Natural killer cell (primary cell): Measurements from ENCODE around the gene CIAO2B. TPM values are rescaled to one million over a fixed set of nuclear protein-coding genes. Genes with fewer than 3 reads are reported as not detected.

Experiments used
- ATAC-seq, 3 donors: fragments of 150-1000 bp in 2 of 3; fragments of 200-7000 bp in 1 of 3; cut with Tn5 transposase; 1 replicate in 1 of 3; 2 replicates in 2 of 3; pipeline ENCODE4 v1.10.0; 2021; ENCODE audit warnings: mild to moderate bottlenecking in 2 of 3, moderate library complexity in 2 of 3
- DNase-seq, 2 donors: peaks; one replicate each; pipeline versions ENCODE4 v3.0.0 to v3.0.0-alpha.2; 2013 to 2021; ENCODE audit warnings: mixed read lengths in 1 of 2
- H3K27ac ChIP-seq: one replicate; pipeline ENCODE4 v1.5.1; 2013; ENCODE audit warnings: mild to moderate bottlenecking, low read length
- H3K27me3 ChIP-seq: one replicate; pipeline ENCODE4 v1.6.1; 2013; ENCODE audit warnings: low read length; ENCODE audit not compliant: control insufficient read depth, insufficient read depth
- H3K36me3 ChIP-seq: one replicate; pipeline ENCODE4 v1.6.1; 2013; ENCODE audit warnings: low read length; ENCODE audit not compliant: control insufficient read depth, insufficient read depth
- H3K4me1 ChIP-seq: one replicate; pipeline ENCODE4 v1.6.1; 2013; ENCODE audit warnings: low read length; ENCODE audit not compliant: control insufficient read depth, insufficient read depth
- H3K4me3 ChIP-seq: one replicate; pipeline ENCODE4 v1.5.1; 2013; ENCODE audit warnings: low read length
- H3K9me3 ChIP-seq: one replicate; pipeline ENCODE4 v1.6.1; 2013; ENCODE audit warnings: low read length; ENCODE audit not compliant: control insufficient read depth, insufficient read depth
- H3K27ac Mint-ChIP-seq, 2 donors: one replicate each; pipeline ENCODE4 v1.8.0; 2022; ENCODE audit warnings: mild to moderate bottlenecking in 2 of 2, mixed read lengths in 2 of 2, moderate library complexity in 1 of 2
- H3K27me3 Mint-ChIP-seq, 2 donors: one replicate each; pipeline ENCODE4 v1.8.0; 2022; ENCODE audit warnings: low read depth in 2 of 2, mixed read lengths in 2 of 2
- H3K36me3 Mint-ChIP-seq: one replicate; pipeline ENCODE4 v1.8.0; 2022; ENCODE audit warnings: mixed read lengths
- H3K4me1 Mint-ChIP-seq, 2 donors: one replicate each; pipeline ENCODE4 v1.8.0; 2022; ENCODE audit warnings: mixed read lengths in 2 of 2
- H3K4me3 Mint-ChIP-seq: one replicate; pipeline ENCODE4 v1.8.0; 2022; ENCODE audit warnings: mild to moderate bottlenecking, moderate library complexity, mixed read lengths
- H3K9me3 Mint-ChIP-seq, 2 donors: one replicate each; pipeline ENCODE4 v1.8.0; 2022; ENCODE audit warnings: mixed read lengths in 2 of 2
- WGBS: methylation state at CpG from one replicate; pipeline ENCODE4 v1.1.7; 2013; ENCODE audit warnings: missing lambda C conversion rate; ENCODE audit not compliant: insufficient coverage; 5-methylcytosine and 5-hydroxymethylcytosine counted together
- intact Hi-C: fragments of 100-400 bp; cut with micrococcal nuclease; formaldehyde crosslinking; loops from one replicate; pipeline ENCODE4 v1.14.2; 2022
- total RNA-seq, 4 donors: library from RNA; stranded (reverse); fragments of 120-200 nt in 1 of 4; gene quantifications; one replicate each; pipeline versions ENCODE4 v1.2.3 to v1.2.4, GENCODE V29; 2013 to 2022
- TF ChIP-seq, protein P1 (sequence below): fragments of 200-600 bp; IDR thresholded peaks from one replicate; pipeline ENCODE4 v1.8.0; 2022; ENCODE audit warnings: antibody characterized with exemption

CIAO2B gene
- total RNA-seq, 3 donors from 2014 or later (not counting 1 experiment from before 2014, with no cell fraction given), result 57.2 to 62.8 (median 60.0) TPM

DNA sequence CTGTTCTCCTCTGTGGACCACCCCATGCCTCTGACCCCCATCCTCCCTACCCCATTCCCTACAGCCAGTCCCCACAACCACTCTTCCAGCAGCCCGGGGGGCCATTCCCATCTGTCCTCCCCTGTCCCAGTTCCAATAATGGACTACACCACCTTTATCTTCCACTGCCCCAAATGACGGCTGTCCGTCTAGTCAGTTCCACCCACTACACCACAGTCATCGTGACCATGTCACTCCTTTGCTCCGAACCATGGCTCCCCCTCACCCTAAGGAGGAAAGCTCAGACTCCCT lies 38.6 kb downstream of the CIAO2B start:
- WGBS, result 87% methylated on average over 5 of the region's 5 CpGs
- peaks cover 4 to 27% of the 10 kb centered on the region in 2 donors for H3K4me1 Mint-ChIP-seq

DNA sequence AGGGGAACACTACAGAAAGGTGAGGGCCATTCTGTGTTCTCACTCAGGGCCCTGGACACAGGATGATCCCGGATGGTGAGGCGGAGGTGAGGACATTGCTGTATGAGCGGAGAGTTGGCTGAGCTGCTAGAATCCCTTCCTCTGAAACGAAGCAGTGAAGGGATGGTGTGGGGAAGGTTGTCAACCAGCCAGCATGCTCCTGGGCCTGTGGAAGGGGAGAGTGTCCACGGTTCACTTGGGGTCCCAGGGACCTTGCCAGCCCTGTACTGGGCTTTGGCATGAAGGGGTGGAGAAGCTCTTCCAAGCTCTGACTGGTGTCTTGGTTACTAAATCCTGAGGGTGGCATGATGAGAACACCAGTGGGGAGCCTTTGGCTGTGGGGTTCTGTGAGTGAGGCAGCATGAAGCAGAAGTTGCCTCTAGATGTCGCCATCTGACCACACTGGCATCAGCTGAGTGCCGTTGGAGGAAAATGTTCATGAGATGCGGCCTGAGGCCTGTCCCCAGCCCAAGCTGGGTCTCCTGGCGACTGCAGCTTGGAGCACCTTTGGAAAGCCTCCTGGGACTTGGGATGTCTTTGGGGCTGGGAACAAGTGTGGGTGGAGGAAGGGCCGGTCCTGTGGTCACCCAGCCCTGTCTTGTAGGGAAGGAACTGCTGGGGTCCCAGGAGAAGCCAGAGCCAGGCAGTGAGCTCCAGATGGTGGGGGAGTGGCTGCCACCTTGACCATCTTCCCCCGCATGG lies 39.1 kb downstream of the CIAO2B start:
- H3K9me3 Mint-ChIP-seq, result no peaks in the 10 kb centered on the region
- no peaks in the 10 kb centered on the region for H3K27me3 ChIP-seq
- no peak overlapping the region for H3K27ac ChIP-seq
- peaks cover 2% of the 10 kb centered on the region for H3K4me1 ChIP-seq
- H3K36me3 ChIP-seq, result peaks cover 4% of the 10 kb centered on the region
- TF ChIP-seq, protein P1, sequence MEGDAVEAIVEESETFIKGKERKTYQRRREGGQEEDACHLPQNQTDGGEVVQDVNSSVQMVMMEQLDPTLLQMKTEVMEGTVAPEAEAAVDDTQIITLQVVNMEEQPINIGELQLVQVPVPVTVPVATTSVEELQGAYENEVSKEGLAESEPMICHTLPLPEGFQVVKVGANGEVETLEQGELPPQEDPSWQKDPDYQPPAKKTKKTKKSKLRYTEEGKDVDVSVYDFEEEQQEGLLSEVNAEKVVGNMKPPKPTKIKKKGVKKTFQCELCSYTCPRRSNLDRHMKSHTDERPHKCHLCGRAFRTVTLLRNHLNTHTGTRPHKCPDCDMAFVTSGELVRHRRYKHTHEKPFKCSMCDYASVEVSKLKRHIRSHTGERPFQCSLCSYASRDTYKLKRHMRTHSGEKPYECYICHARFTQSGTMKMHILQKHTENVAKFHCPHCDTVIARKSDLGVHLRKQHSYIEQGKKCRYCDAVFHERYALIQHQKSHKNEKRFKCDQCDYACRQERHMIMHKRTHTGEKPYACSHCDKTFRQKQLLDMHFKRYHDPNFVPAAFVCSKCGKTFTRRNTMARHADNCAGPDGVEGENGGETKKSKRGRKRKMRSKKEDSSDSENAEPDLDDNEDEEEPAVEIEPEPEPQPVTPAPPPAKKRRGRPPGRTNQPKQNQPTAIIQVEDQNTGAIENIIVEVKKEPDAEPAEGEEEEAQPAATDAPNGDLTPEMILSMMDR, result peak; percentile 66
- no peaks in the 10 kb centered on the region for H3K36me3 Mint-ChIP-seq
- H3K27ac Mint-ChIP-seq, result no peak overlapping the region
- intact Hi-C loops, result loop anchor here (1.0 to 2.0 kb wide), 2 partner anchors 34 to 56 kb away; no protein-coding TSS in a partner anchor
- peaks cover 4 to 27% of the 10 kb centered on the region in 2 donors for H3K4me1 Mint-ChIP-seq
- no peak overlapping the region for H3K4me3 ChIP-seq
- peak; percentile 76 to 94 (median 92) for ATAC-seq
- H3K27me3 Mint-ChIP-seq, result no peaks in the 10 kb centered on the region
- H3K4me3 Mint-ChIP-seq, result no peak overlapping the region
- H3K9me3 ChIP-seq, result no peaks in the 10 kb centered on the region
- DNase-seq, result peak; percentile 46 to 79
- WGBS, result 57% methylated on average over 11 of the region's 11 CpGs

More for the DNA sequence above, 38.6 kb downstream of the CIAO2B start:
- TF ChIP-seq, protein P1, result no peak
- no peak overlapping the region for H3K27ac Mint-ChIP-seq
- peaks cover 2% of the 10 kb centered on the region for H3K4me1 ChIP-seq
- no peak for ATAC-seq
- H3K36me3 ChIP-seq, result peaks cover 4% of the 10 kb centered on the region
- no peak for DNase-seq
- no peaks in the 10 kb centered on the region for H3K36me3 Mint-ChIP-seq
- H3K27me3 ChIP-seq, result no peaks in the 10 kb centered on the region
- H3K4me3 ChIP-seq, result no peak overlapping the region
- intact Hi-C loops, result loop anchor here (1.0 to 2.0 kb wide), 2 partner anchors 33 to 56 kb away; no protein-coding TSS in a partner anchor
- H3K9me3 Mint-ChIP-seq, result no peaks in the 10 kb centered on the region
- H3K27ac ChIP-seq, result no peak overlapping the region
- no peak overlapping the region for H3K4me3 Mint-ChIP-seq
- H3K27me3 Mint-ChIP-seq, result no peaks in the 10 kb centered on the region
- H3K9me3 ChIP-seq, result no peaks in the 10 kb centered on the region

DNA sequence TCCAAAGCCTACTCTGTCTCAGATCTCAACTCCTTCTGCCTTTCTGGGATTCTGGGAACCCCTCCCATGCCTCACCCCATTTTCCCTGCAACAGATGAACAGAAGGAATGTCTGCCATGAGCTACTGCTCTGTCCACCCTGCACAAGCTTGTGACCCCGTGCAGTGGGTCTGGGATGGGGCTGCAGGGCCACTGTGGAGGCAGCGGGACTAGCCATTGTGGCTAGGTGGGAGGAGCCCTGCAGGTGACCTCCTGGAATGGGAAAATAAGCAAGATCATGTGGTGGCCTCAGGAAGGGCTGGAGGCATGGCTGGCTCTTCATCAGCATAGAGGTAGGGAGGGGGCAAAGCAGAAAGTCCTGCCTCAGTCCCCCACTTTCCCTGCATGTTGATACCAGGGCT lies 40.1 kb downstream of the CIAO2B start:
- TF ChIP-seq, protein P1, result no peak
- intact Hi-C loops, result loop anchor here (2.0 kb wide), 1 partner anchor 35 kb away; no protein-coding TSS in a partner anchor
- H3K4me3 Mint-ChIP-seq, result no peak overlapping the region
- H3K36me3 Mint-ChIP-seq, result no peaks in the 10 kb centered on the region
- no peaks in the 10 kb centered on the region for H3K9me3 Mint-ChIP-seq
- Histone ChIP-seq H3K36me3 (peaks cover 4% of the 10 kb centered on the region), H3K27me3 (no peaks in the 10 kb centered on the region), H3K4me3 (no peak overlapping the region), H3K4me1 (peaks cover 2% of the 10 kb centered on the region), H3K27ac (no peak overlapping the region), H3K9me3 (no peaks in the 10 kb centered on the region)
- no peak overlapping the region for H3K27ac Mint-ChIP-seq
- no peaks in the 10 kb centered on the region for H3K27me3 Mint-ChIP-seq
- WGBS, result 93% methylated on average over 2 of the region's 2 CpGs
- H3K4me1 Mint-ChIP-seq, result peaks cover 4 to 27% of the 10 kb centered on the region in 2 donors
- ATAC-seq (no peak), DNase-seq (no peak)
